Kidney (tissue), 14 donors: ENCODE results near the gene SAMD8. TPM values are rescaled to one million over a fixed set of nuclear protein-coding genes. Genes with fewer than 3 reads are reported as not detected.
"Not testable (repeated sequence)": the region's sequence is repeated elsewhere in the genome, so short reads cannot be mapped to it uniquely, and the experiment has no call there.

ENCODE experiments used
- DNase-seq, 5 donors: peaks; one replicate each; pipeline ENCODE4 v3.0.0-alpha.2; 2013 to 2020
- FAIRE-seq: peaks from 2 replicates; lab custom pipeline; 2012; peaks lifted over from hg19 to GRCh38; lab: Jason Lieb, UNC
- H3K27ac ChIP-seq, 2 donors: one replicate each; pipeline ENCODE4 v1.7.0; 2013; ENCODE audit warnings: low read depth in 2 of 2, low read length in 2 of 2, inconsistent platforms in 1 of 2
- H3K27me3 ChIP-seq: one replicate; pipeline ENCODE4 v1.7.1; 2013; ENCODE audit warnings: low read length, inconsistent platforms; ENCODE audit not compliant: control insufficient read depth, insufficient read depth
- H3K36me3 ChIP-seq, 3 donors: one replicate each; pipeline versions ENCODE4 v1.7.0 to v1.7.1; 2013; ENCODE audit warnings: low read length in 3 of 3, control low read depth in 1 of 3, inconsistent platforms in 1 of 3; ENCODE audit not compliant: insufficient read depth in 3 of 3, control insufficient read depth in 2 of 3
- H3K4me1 ChIP-seq, 3 donors: one replicate each; pipeline versions ENCODE4 v1.7.0 to v1.7.1; 2013; ENCODE audit warnings: low read length in 3 of 3, inconsistent platforms in 1 of 3, low read depth in 1 of 3; ENCODE audit not compliant: control insufficient read depth in 2 of 3, insufficient read depth in 2 of 3
- H3K4me3 ChIP-seq, 3 donors: one replicate each; pipeline versions ENCODE4 v1.7.0 to v1.8.1; 2013; ENCODE audit warnings: low read length in 3 of 3, control low read depth in 1 of 3, inconsistent platforms in 1 of 3
- H3K9ac ChIP-seq, 3 donors: one replicate each; pipeline versions ENCODE4 v1.7.0 to v1.7.1; 2013; ENCODE audit warnings: low read length in 3 of 3, control low read depth in 1 of 3, inconsistent platforms in 1 of 3
- H3K9me3 ChIP-seq, 3 donors: one replicate each; pipeline versions ENCODE4 v1.7.0 to v1.7.1; 2013; ENCODE audit warnings: low read length in 3 of 3, control low read depth in 1 of 3, inconsistent platforms in 1 of 3; ENCODE audit not compliant: control insufficient read depth in 2 of 3, insufficient read depth in 1 of 3
- CTCF ChIP-seq: IDR thresholded peaks from 3 replicates; pipeline ENCODE4 v1.5.1; 2012; ENCODE audit warnings: mild to moderate bottlenecking, moderate library complexity, borderline replicate concordance; ENCODE audit not compliant: insufficient read depth; ENCODE audit errors: extremely low read depth
- intact Hi-C: fragments of 100-400 bp; cut with DNase I; formaldehyde crosslinking; loops from one replicate; pipeline ENCODE4 v1.11.1; 2022
- polyA plus RNA-seq: library from polyadenylated mRNA; stranded (reverse); fragments of 350-450 nt; fragmentation: Illumina TruSeq; extraction: RNeasy Lipid Tissue Mini Kit (QIAGEN cat#74804); gene quantifications from one replicate; pipeline ENCODE4 v1.2.3, GENCODE V29; 2014; ENCODE audit warnings: low read depth, low replicate concordance; ENCODE audit not compliant: insufficient read depth
- total RNA-seq: library from RNA; stranded (reverse); fragmentation: NEBNext Ultra II Directional; extraction: Animal tissue kit (Norgen Biotek cat#: 25700); gene quantifications from one replicate; pipeline ENCODE4 v1.2.1, GENCODE V29; 2021
- donor health status: control.
- donor health status: control.
- donor health status: control.
- donor health status: control.
- donor health status: control.
- donor health status: DM: yes; HTN: yes; CAD: no.
- donor health status: Normal renal cell carcinoma (clear cell type).

SAMD8 gene
- total and polyA plus RNA-seq, 2 donors from 2014 or later, result 5.3 to 20.5 TPM

GRCh38 chr10:75110006-75110632 lies 1.3 kb upstream of the SAMD8 start:
- Histone ChIP-seq H3K36me3 (no peaks in the 10 kb centered on the region), H3K9ac (no peak overlapping the region), H3K27me3 (no peaks in the 10 kb centered on the region), H3K9me3 (no peaks in the 10 kb centered on the region), H3K4me3 (no peak overlapping the region), H3K4me1 (peaks cover 0 to 7% (median 0%) of the 10 kb centered on the region in 3 donors), H3K27ac (no peak overlapping the region)
- FAIRE-seq, result no peak
- intact Hi-C loops, result no loop called here
- TF ChIP-seq CTCF, result no peak
- peak in 1 of 5 donors; percentile 74 for DNase-seq

- Histone ChIP-seq H3K9me3 (no peaks in the 10 kb centered on the region), H3K36me3 (no peaks in the 10 kb centered on the region), H3K9ac (peak overlapping the region; percentile 86 to 99 (median 99)), H3K27ac (peak overlapping the region; percentile 96 to 99), H3K27me3 (no peaks in the 10 kb centered on the region), H3K4me3 (peak overlapping the region; percentile 78 to 96 (median 88)), H3K4me1 (peaks cover 0 to 10% (median 0%) of the 10 kb centered on the region in 3 donors)
- no peak for TF ChIP-seq CTCF
- intact Hi-C loops, result no loop called here
- FAIRE-seq (no peak), DNase-seq (peak in 4 of 5 donors; percentile 69 to 85 (median 77))
These were observed 637 bp downstream of the SAMD8 start for GRCh38 chr10:75111907-75112679.

- FAIRE-seq, result no peak
- no peaks in the 10 kb centered on the region for H3K9me3 ChIP-seq
- no peak overlapping the region for H3K27ac ChIP-seq
- no peaks in the 10 kb centered on the region for H3K27me3 ChIP-seq
- intact Hi-C loops, result no loop called here
- H3K9ac ChIP-seq, result no peak overlapping the region
- H3K36me3 ChIP-seq, result no peaks in the 10 kb centered on the region
- H3K4me1 ChIP-seq, result peaks cover 0 to 10% (median 0%) of the 10 kb centered on the region in 3 donors
- no peak for DNase-seq
- H3K4me3 ChIP-seq, result no peak overlapping the region
- TF ChIP-seq CTCF, result no peak
These were observed 3.7 kb downstream of the SAMD8 start for GRCh38 chr10:75115137-75115536.

GRCh38 chr10:75116941-75117775 lies 5.7 kb downstream of the SAMD8 start:
- H3K36me3 ChIP-seq, FAIRE-seq, H3K4me3 ChIP-seq, DNase-seq, H3K27ac ChIP-seq, H3K27me3 ChIP-seq, H3K9ac ChIP-seq, H3K9me3 ChIP-seq, intact Hi-C loops: not testable (repeated sequence)
- peaks cover 0 to 12% (median 8%) of the 10 kb centered on the region in 3 donors for H3K4me1 ChIP-seq
